ENCODE data around the gene CHMP6. TPM values are rescaled to one million over a fixed set of nuclear protein-coding genes. Genes with fewer than 3 reads are reported as not detected.
"Not testable (repeated sequence)": the region's sequence is repeated elsewhere in the genome, so short reads cannot be mapped to it uniquely, and the experiment has no call there.

Gene CHMP6
- total RNA-seq, 1 donor from 2014 or later: 27.6 TPM

GRCh38 chr17:81029859-81030258 is 38.2 kb downstream of the CHMP6 start:
- H3K4me3 Mint-ChIP-seq (ENCODE audit: unreplicated experiment): no peak overlapping the region
- no peaks in the 10 kb centered on the region for H3K36me3 Mint-ChIP-seq (ENCODE audit: low read depth)
- TF ChIP-seq CTCF (IDR thresholded peaks at IDR 0.05): no peak
- H3K4me1 Mint-ChIP-seq (ENCODE audit: low read depth): peaks cover 22% of the 10 kb centered on the region
- no peak overlapping the region for H3K27ac Mint-ChIP-seq (ENCODE audit: unreplicated experiment)
- no peak for DNase-seq (ENCODE audit: low spot score)
- H3K9me3 Mint-ChIP-seq (ENCODE audit: low read depth): no peaks in the 10 kb centered on the region
- peaks cover 13% of the 10 kb centered on the region for H3K27me3 Mint-ChIP-seq (ENCODE audit: low read depth)

GRCh38 chr17:81030312-81030711 is 38.7 kb downstream of the CHMP6 start:
- H3K9me3 Mint-ChIP-seq (ENCODE audit: low read depth); H3K27ac Mint-ChIP-seq (ENCODE audit: unreplicated experiment); DNase-seq (ENCODE audit: low spot score); H3K4me3 Mint-ChIP-seq (ENCODE audit: unreplicated experiment); H3K36me3 Mint-ChIP-seq (ENCODE audit: low read depth): not testable (repeated sequence)
- Mint-ChIP-seq H3K4me1 (ENCODE audit: low read depth) (peaks cover 22% of the 10 kb centered on the region), H3K27me3 (ENCODE audit: low read depth) (peaks cover 13% of the 10 kb centered on the region)

GRCh38 chr17:81030741-81031565 is 39.3 kb downstream of the CHMP6 start:
- H3K9me3 Mint-ChIP-seq (ENCODE audit: low read depth): no peaks in the 10 kb centered on the region
- no peaks in the 10 kb centered on the region for H3K36me3 Mint-ChIP-seq (ENCODE audit: low read depth)
- TF ChIP-seq CTCF (IDR thresholded peaks at IDR 0.05): no peak
- peak; percentile 90 for DNase-seq (ENCODE audit: low spot score)
- peaks cover 13% of the 10 kb centered on the region for H3K27me3 Mint-ChIP-seq (ENCODE audit: low read depth)
- peaks cover 26% of the 10 kb centered on the region for H3K4me1 Mint-ChIP-seq (ENCODE audit: low read depth)
- H3K27ac Mint-ChIP-seq (ENCODE audit: unreplicated experiment): no peak overlapping the region
- H3K4me3 Mint-ChIP-seq (ENCODE audit: unreplicated experiment): no peak overlapping the region

- no peak for TF ChIP-seq CTCF (IDR thresholded peaks at IDR 0.05)
- Mint-ChIP-seq H3K4me1 (ENCODE audit: low read depth) (peaks cover 30% of the 10 kb centered on the region), H3K4me3 (ENCODE audit: unreplicated experiment) (no peak overlapping the region), H3K27ac (ENCODE audit: unreplicated experiment) (no peak overlapping the region), H3K9me3 (ENCODE audit: low read depth) (no peaks in the 10 kb centered on the region), H3K36me3 (ENCODE audit: low read depth) (no peaks in the 10 kb centered on the region), H3K27me3 (ENCODE audit: low read depth) (peaks cover 7% of the 10 kb centered on the region)
- no peak for DNase-seq (ENCODE audit: low spot score)
Measured at GRCh38 chr17:81031566-81032550, 40.2 kb downstream of the CHMP6 start.

GRCh38 chr17:81032641-81033480 is 41.2 kb downstream of the CHMP6 start:
- peaks cover 37% of the 10 kb centered on the region for H3K4me1 Mint-ChIP-seq (ENCODE audit: low read depth)
- H3K36me3 Mint-ChIP-seq (ENCODE audit: low read depth): no peaks in the 10 kb centered on the region
- TF ChIP-seq CTCF (IDR thresholded peaks at IDR 0.05): no peak
- H3K4me3 Mint-ChIP-seq (ENCODE audit: unreplicated experiment): peak overlapping the region; percentile 79
- H3K27me3 Mint-ChIP-seq (ENCODE audit: low read depth): peaks cover 3% of the 10 kb centered on the region
- no peak for DNase-seq (ENCODE audit: low spot score)
- no peaks in the 10 kb centered on the region for H3K9me3 Mint-ChIP-seq (ENCODE audit: low read depth)
- H3K27ac Mint-ChIP-seq (ENCODE audit: unreplicated experiment): no peak overlapping the region

All from chondrocyte (in vitro differentiated cells).